ENCODE data around the gene UBQLN3.
A peak's percentile ranks its signal among the peaks of the same experiment; 100 is the strongest.

The UBQLN3 gene

DNA sequence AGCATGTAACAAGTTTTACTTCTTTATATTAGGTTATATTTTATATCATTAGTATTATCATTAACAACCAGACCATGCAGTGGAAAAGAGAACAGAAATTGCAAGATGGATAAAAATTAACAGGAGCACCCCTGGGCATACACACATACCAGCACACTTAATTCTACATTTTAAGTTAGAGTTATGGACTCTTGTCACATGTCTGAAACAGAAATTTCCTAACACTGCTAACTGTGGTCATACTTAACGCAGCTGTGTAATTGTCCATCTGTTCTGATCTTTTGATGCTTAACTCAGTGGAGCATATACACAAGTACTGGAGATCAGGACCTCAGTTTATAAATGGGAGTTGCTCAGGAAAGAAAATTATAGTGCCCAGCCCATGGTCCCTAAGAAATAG is 38.2 kb upstream of the UBQLN3 start:
- H3K79me2 ChIP-seq (ENCODE audit: low read length) = no peaks in the 10 kb centered on the region
- no peak overlapping the region for H3K4me2 ChIP-seq (ENCODE audit: low read depth, low read length)
- no peaks in the 10 kb centered on the region for H4K20me1 ChIP-seq (ENCODE audit: insufficient read depth, low read length)
- no peak overlapping the region for H3K27ac ChIP-seq (ENCODE audit: low read length)
- no peak overlapping the region for H3K4me3 ChIP-seq (ENCODE audit: low read length)
- H3K27me3 ChIP-seq (replicated peaks; ENCODE audit: insufficient read depth, low read length) = no peaks in the 10 kb centered on the region
- TF ChIP-seq EZH2 (optimal IDR thresholded peaks at IDR 0.05; ENCODE audit: low read depth, low read length) (no peak), EZH2phosphoT487 (IDR thresholded peaks at IDR 0.05; ENCODE audit: low read length) (no peak), CTCF (IDR thresholded peaks at IDR 0.05; ENCODE audit: low read length) (no peak)
- H3K4me1 ChIP-seq (ENCODE audit: low read length) = peaks cover 8% of the 10 kb centered on the region; the same call in 1 of the 2 replicates
- H3K9me2 ChIP-seq (replicated peaks; ENCODE audit: insufficient read depth, low read length) = no peaks in the 10 kb centered on the region
- H3F3A ChIP-seq (ENCODE audit: insufficient read depth, low read length) = no peaks in the 10 kb centered on the region
- no peak overlapping the region for H2AFZ ChIP-seq (ENCODE audit: low read length)
- peak; percentile 32 for DNase-seq
- H3K36me3 ChIP-seq (replicated peaks; ENCODE audit: insufficient read depth, low read length) = no peaks in the 10 kb centered on the region
- H3K9ac ChIP-seq (ENCODE audit: low read length) = no peak overlapping the region
- H3K9me3 ChIP-seq (replicated peaks; ENCODE audit: insufficient read depth, low read length) = no peaks in the 10 kb centered on the region

- no peak for TF ChIP-seq EZH2 (optimal IDR thresholded peaks at IDR 0.05; ENCODE audit: low read depth, low read length)
- TF ChIP-seq EZH2phosphoT487 (IDR thresholded peaks at IDR 0.05; ENCODE audit: low read length) = no peak
- no peak for TF ChIP-seq CTCF (IDR thresholded peaks at IDR 0.05; ENCODE audit: low read length)
Observed at GRCh38 chr11:5546457-5546856, 36.7 kb upstream of the UBQLN3 start.

GRCh38 chr11:5541427-5541826 is 31.7 kb upstream of the UBQLN3 start:
- Histone ChIP-seq H3F3A (ENCODE audit: insufficient read depth, low read length) (no peaks in the 10 kb centered on the region), H3K79me2 (ENCODE audit: low read length) (no peaks in the 10 kb centered on the region), H3K4me3 (ENCODE audit: low read length) (no peak overlapping the region), H3K36me3 (replicated peaks; ENCODE audit: insufficient read depth, low read length) (no peaks in the 10 kb centered on the region), H3K9me3 (replicated peaks; ENCODE audit: insufficient read depth, low read length) (no peaks in the 10 kb centered on the region), H3K27me3 (replicated peaks; ENCODE audit: insufficient read depth, low read length) (no peaks in the 10 kb centered on the region), H3K4me2 (ENCODE audit: low read depth, low read length) (no peak overlapping the region), H3K9me2 (replicated peaks; ENCODE audit: insufficient read depth, low read length) (no peaks in the 10 kb centered on the region), H3K9ac (ENCODE audit: low read length) (no peak overlapping the region), H3K4me1 (ENCODE audit: low read length) (no peaks in the 10 kb centered on the region), H3K27ac (ENCODE audit: low read length) (no peak overlapping the region), H2AFZ (ENCODE audit: low read length) (no peak overlapping the region), H4K20me1 (ENCODE audit: insufficient read depth, low read length) (no peaks in the 10 kb centered on the region)
- TF ChIP-seq EZH2 (optimal IDR thresholded peaks at IDR 0.05; ENCODE audit: low read depth, low read length) (no peak), EZH2phosphoT487 (IDR thresholded peaks at IDR 0.05; ENCODE audit: low read length) (no peak), CTCF (IDR thresholded peaks at IDR 0.05; ENCODE audit: low read length) (no peak)
- no peak for DNase-seq

More at GRCh38 chr11:5546457-5546856, 36.7 kb upstream of the UBQLN3 start:
- Histone ChIP-seq H4K20me1 (ENCODE audit: insufficient read depth, low read length) (no peaks in the 10 kb centered on the region), H3K9me3 (replicated peaks; ENCODE audit: insufficient read depth, low read length) (no peaks in the 10 kb centered on the region), H3K27ac (ENCODE audit: low read length) (no peak overlapping the region), H3K36me3 (replicated peaks; ENCODE audit: insufficient read depth, low read length) (no peaks in the 10 kb centered on the region), H3K9ac (ENCODE audit: low read length) (no peak overlapping the region), H3K4me3 (ENCODE audit: low read length) (no peak overlapping the region), H3K4me2 (ENCODE audit: low read depth, low read length) (no peak overlapping the region), H3K4me1 (ENCODE audit: low read length) (peaks cover 8% of the 10 kb centered on the region; the same call in 1 of the 2 replicates), H3K9me2 (replicated peaks; ENCODE audit: insufficient read depth, low read length) (no peaks in the 10 kb centered on the region), H3K79me2 (ENCODE audit: low read length) (no peaks in the 10 kb centered on the region), H3K27me3 (replicated peaks; ENCODE audit: insufficient read depth, low read length) (no peaks in the 10 kb centered on the region), H3F3A (ENCODE audit: insufficient read depth, low read length) (no peaks in the 10 kb centered on the region), H2AFZ (ENCODE audit: low read length) (no peak overlapping the region)
- DNase-seq = no peak
